H9 (cell line): ENCODE results near the gene RAB4B. TPM values are rescaled to one million over a fixed set of nuclear protein-coding genes. Genes with fewer than 3 reads are reported as not detected.

Source experiments
- DNase-seq: peaks from one replicate; pipeline ENCODE4 v3.0.0-alpha.2; 2017
- H2AFZ ChIP-seq: one replicate; pipeline ENCODE4 v1.6.1; 2013; ENCODE audit warnings: mild to moderate bottlenecking, low read length, control low read depth, moderate library complexity
- H2AK5ac ChIP-seq: 2 replicates; pipeline ENCODE4 v1.6.1; 2013; ENCODE audit warnings: low read length, control low read depth, mixed read lengths; ENCODE audit not compliant: insufficient read length
- H2BK120ac ChIP-seq: one replicate; pipeline ENCODE4 v1.6.1; 2013; ENCODE audit warnings: low read depth, mild to moderate bottlenecking, low read length, control low read depth, inconsistent platforms; ENCODE audit not compliant: poor library complexity, severe bottlenecking
- H2BK12ac ChIP-seq: 2 replicates; pipeline ENCODE4 v1.6.1; 2013; ENCODE audit warnings: low read length, control low read depth, mixed read lengths, low read depth; ENCODE audit not compliant: insufficient read length
- H2BK15ac ChIP-seq: 2 replicates; pipeline ENCODE4 v1.6.1; 2013; ENCODE audit warnings: low read depth, low read length, control low read depth
- H2BK20ac ChIP-seq: one replicate; pipeline ENCODE4 v1.6.1; 2013; ENCODE audit warnings: low read depth, mild to moderate bottlenecking, low read length, control low read depth, inconsistent platforms; ENCODE audit not compliant: poor library complexity, severe bottlenecking
- H2BK5ac ChIP-seq: 2 replicates; pipeline ENCODE4 v1.6.1; 2013; ENCODE audit warnings: low read length, control low read depth, mixed read lengths; ENCODE audit not compliant: insufficient read length
- H3K14ac ChIP-seq: 2 replicates; pipeline ENCODE4 v1.6.1; 2013; ENCODE audit warnings: low read length, control low read depth; ENCODE audit not compliant: insufficient read depth
- H3K18ac ChIP-seq: 2 replicates; pipeline ENCODE4 v1.6.1; 2013; ENCODE audit warnings: low read depth, mild to moderate bottlenecking, mixed read lengths, low read length, control low read depth; ENCODE audit not compliant: insufficient read length
- H3K23ac ChIP-seq: 2 replicates; pipeline ENCODE4 v1.6.1; 2013; ENCODE audit warnings: low read length, control low read depth, mixed read lengths, low read depth; ENCODE audit not compliant: insufficient read length
- H3K23me2 ChIP-seq: 2 replicates; pipeline ENCODE4 v1.6.1; 2013; ENCODE audit warnings: low read depth, mild to moderate bottlenecking, mixed read lengths, low read length, control low read depth; ENCODE audit not compliant: insufficient read length, poor library complexity, severe bottlenecking
- H3K27ac ChIP-seq: 2 replicates; pipeline ENCODE4 v1.5.1; 2013; ENCODE audit warnings: low read length, control low read depth, mixed read lengths, low read depth; ENCODE audit not compliant: insufficient read length
- H3K27me3 ChIP-seq: 2 replicates; pipeline ENCODE4 v1.6.1; 2013; ENCODE audit warnings: low read length, control low read depth, inconsistent platforms; ENCODE audit not compliant: insufficient read depth
- H3K4ac ChIP-seq: 2 replicates; pipeline ENCODE4 v1.6.1; 2013; ENCODE audit warnings: low read depth, mild to moderate bottlenecking, control low read depth, inconsistent platforms, low read length, moderate library complexity
- H3K4me1 ChIP-seq: 2 replicates; pipeline ENCODE4 v1.6.1; 2013; ENCODE audit warnings: low read length, control low read depth, inconsistent platforms; ENCODE audit not compliant: insufficient read depth
- H3K4me2 ChIP-seq: 2 replicates; pipeline ENCODE4 v1.6.1; 2013; ENCODE audit warnings: low read length, control low read depth, mixed read lengths; ENCODE audit not compliant: insufficient read length, insufficient read depth
- H3K56ac ChIP-seq: 2 replicates; pipeline ENCODE4 v1.6.1; 2013; ENCODE audit warnings: low read depth, mild to moderate bottlenecking, mixed read lengths, low read length, control low read depth; ENCODE audit not compliant: insufficient read length
- H3K79me1 ChIP-seq: 2 replicates; pipeline ENCODE4 v1.6.1; 2013; ENCODE audit warnings: low read depth, mild to moderate bottlenecking, moderate library complexity, low read length, control low read depth, inconsistent platforms; ENCODE audit not compliant: insufficient read depth, poor library complexity, severe bottlenecking
- H3K79me2 ChIP-seq: 2 replicates; pipeline ENCODE4 v1.6.1; 2013; ENCODE audit warnings: low read length, control low read depth, inconsistent platforms; ENCODE audit not compliant: insufficient read depth
- H3K9ac ChIP-seq: 2 replicates; pipeline ENCODE4 v1.6.1; 2013; ENCODE audit warnings: low read length, control low read depth, mixed read lengths; ENCODE audit not compliant: insufficient read length; ENCODE audit errors: extremely low read depth
- H3K9me3 ChIP-seq: one replicate; pipeline ENCODE4 v1.6.1; 2013; ENCODE audit warnings: low read depth, low read length, inconsistent platforms; ENCODE audit not compliant: control insufficient read depth
- H3T11ph ChIP-seq: one replicate; pipeline ENCODE4 v1.6.1; 2013; ENCODE audit warnings: mild to moderate bottlenecking, low read length, control low read depth, inconsistent platforms
- H4K20me1 ChIP-seq: one replicate; pipeline ENCODE4 v1.6.1; 2013; ENCODE audit not compliant: control insufficient read depth, insufficient read length, insufficient read depth
- H4K5ac ChIP-seq: 2 replicates; pipeline ENCODE4 v1.6.1; 2013; ENCODE audit warnings: low read depth, mild to moderate bottlenecking, mixed read lengths, low read length, control low read depth; ENCODE audit not compliant: insufficient read length
- H4K8ac ChIP-seq: replicated peaks from 2 replicates; pipeline ENCODE4 v1.6.1; 2013; ENCODE audit warnings: low read length, control low read depth, mixed read lengths, low read depth; ENCODE audit not compliant: insufficient read length
- H4K91ac ChIP-seq: 2 replicates; pipeline ENCODE4 v1.6.1; 2013; ENCODE audit warnings: low read depth, mild to moderate bottlenecking, moderate library complexity, mixed read lengths, low read length, control low read depth; ENCODE audit not compliant: insufficient read length
- H3K27ac Mint-ChIP-seq, 3 experiments: 2 replicates in 2 of 3; 3 replicates in 1 of 3; pipeline ENCODE4 v1.8.0; 2020 to 2021; ENCODE audit warnings: mixed read lengths in 3 of 3, mild to moderate bottlenecking in 1 of 3, moderate library complexity in 1 of 3
- H3K27me3 Mint-ChIP-seq: 2 replicates; pipeline ENCODE4 v1.8.0; 2021; ENCODE audit warnings: low read depth, mild to moderate bottlenecking, moderate library complexity, mixed read lengths
- H3K36me3 Mint-ChIP-seq, 3 experiments: 2 replicates in 2 of 3; 3 replicates in 1 of 3; pipeline ENCODE4 v1.8.0; 2020 to 2021; ENCODE audit warnings: low read depth in 3 of 3, mixed read lengths in 3 of 3; ENCODE audit not compliant: insufficient read depth in 1 of 3
- H3K4me1 Mint-ChIP-seq, 2 experiments: 2 replicates each; pipeline ENCODE4 v1.8.0; 2020; ENCODE audit warnings: mixed read lengths in 2 of 2
- H3K4me3 Mint-ChIP-seq, 2 experiments: 2 replicates in 1 of 2; 3 replicates in 1 of 2; pipeline ENCODE4 v1.8.0; 2020 to 2021; ENCODE audit warnings: mild to moderate bottlenecking in 2 of 2, mixed read lengths in 2 of 2, moderate library complexity in 1 of 2
- H3K9me3 Mint-ChIP-seq, 2 experiments: 2 replicates in 1 of 2; 3 replicates in 1 of 2; pipeline ENCODE4 v1.8.0; 2020; ENCODE audit warnings: mild to moderate bottlenecking in 2 of 2, mixed read lengths in 2 of 2, moderate library complexity in 1 of 2
- WGBS: extraction: QIAGEN DNeasy Blood & Tissue Kit; methylation state at CpG from one replicate; pipeline ENCODE4 v1.1.7; 2013; ENCODE audit warnings: missing lambda C conversion rate, low lambda C conversion rate, mixed read lengths; ENCODE audit not compliant: insufficient read length; ENCODE audit errors: extremely low coverage; 5-methylcytosine and 5-hydroxymethylcytosine counted together
- total RNA-seq: library from RNA; stranded (reverse); gene quantifications from 2 replicates; pipeline ENCODE4 v1.2.1, GENCODE V29; 2021
- TF ChIP-seq, protein P1 (sequence below): fragments of 200-600 bp; sonication (generic); conservative IDR thresholded peaks from 3 replicates; pipeline ENCODE4 v1.8.0; 2021; ENCODE audit warnings: antibody characterized with exemption, mild to moderate bottlenecking

Gene RAB4B
- total RNA-seq, 1 experiment from 2014 or later: 26.8 TPM

DNA sequence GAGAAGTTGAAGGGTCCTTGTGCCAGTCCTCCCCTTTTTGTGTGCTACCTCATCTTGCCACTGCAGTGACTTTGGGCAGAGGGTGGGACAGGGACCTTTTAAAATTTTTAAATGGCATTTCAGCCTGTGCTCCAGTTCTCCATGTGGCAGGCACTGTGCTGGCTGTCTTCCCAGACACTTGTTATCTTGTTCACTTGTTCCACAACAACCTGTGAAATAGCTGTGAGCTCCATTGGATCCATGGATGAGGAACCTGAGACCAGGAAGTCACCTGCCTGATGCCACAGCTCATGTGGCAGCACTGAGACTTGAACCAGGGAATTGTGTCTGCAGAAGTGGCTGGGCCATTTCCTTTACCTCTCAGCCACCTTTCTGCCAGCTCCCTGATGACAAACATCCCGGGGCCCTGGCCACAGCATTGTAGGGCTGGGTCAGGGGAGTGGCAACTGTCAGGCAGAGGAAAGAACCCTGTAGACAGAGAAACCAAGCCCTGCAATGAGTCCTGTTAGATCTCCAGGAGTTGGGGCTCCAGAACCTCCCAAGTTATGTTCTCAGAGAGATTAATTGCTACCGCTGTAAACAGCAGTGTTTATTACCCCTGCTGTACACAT lies 27.3 kb downstream of the RAB4B start:
- H3K56ac ChIP-seq: no peak overlapping the region
- no peak overlapping the region for H2BK12ac ChIP-seq
- H2BK5ac ChIP-seq: no peak overlapping the region
- no peaks in the 10 kb centered on the region; a peak in 2 of 5 replicates for H3K9me3 Mint-ChIP-seq
- no peak overlapping the region for H4K8ac ChIP-seq
- H3K4me1 Mint-ChIP-seq: peaks cover 65 to 78% of the 10 kb centered on the region in 2 experiments
- no peak overlapping the region for H2BK15ac ChIP-seq
- H3K9ac ChIP-seq: no peak overlapping the region
- no peak overlapping the region for H3K4ac ChIP-seq
- no peak overlapping the region for H2AFZ ChIP-seq
- H3K79me1 ChIP-seq: peaks cover 8% of the 10 kb centered on the region
- H2BK120ac ChIP-seq: no peak overlapping the region
- WGBS: no CpG with 5 or more reads among the region's 2 CpGs
- H3K9me3 ChIP-seq: no peaks in the 10 kb centered on the region
- no peak for DNase-seq
- no peak overlapping the region for H3T11ph ChIP-seq
- peak overlapping the region in 1 of 2 experiments; percentile 40; a peak in 1 of 5 replicates for H3K4me3 Mint-ChIP-seq
- TF ChIP-seq, protein P1, sequence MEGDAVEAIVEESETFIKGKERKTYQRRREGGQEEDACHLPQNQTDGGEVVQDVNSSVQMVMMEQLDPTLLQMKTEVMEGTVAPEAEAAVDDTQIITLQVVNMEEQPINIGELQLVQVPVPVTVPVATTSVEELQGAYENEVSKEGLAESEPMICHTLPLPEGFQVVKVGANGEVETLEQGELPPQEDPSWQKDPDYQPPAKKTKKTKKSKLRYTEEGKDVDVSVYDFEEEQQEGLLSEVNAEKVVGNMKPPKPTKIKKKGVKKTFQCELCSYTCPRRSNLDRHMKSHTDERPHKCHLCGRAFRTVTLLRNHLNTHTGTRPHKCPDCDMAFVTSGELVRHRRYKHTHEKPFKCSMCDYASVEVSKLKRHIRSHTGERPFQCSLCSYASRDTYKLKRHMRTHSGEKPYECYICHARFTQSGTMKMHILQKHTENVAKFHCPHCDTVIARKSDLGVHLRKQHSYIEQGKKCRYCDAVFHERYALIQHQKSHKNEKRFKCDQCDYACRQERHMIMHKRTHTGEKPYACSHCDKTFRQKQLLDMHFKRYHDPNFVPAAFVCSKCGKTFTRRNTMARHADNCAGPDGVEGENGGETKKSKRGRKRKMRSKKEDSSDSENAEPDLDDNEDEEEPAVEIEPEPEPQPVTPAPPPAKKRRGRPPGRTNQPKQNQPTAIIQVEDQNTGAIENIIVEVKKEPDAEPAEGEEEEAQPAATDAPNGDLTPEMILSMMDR: no peak
- no peak overlapping the region for H4K91ac ChIP-seq
- no peak overlapping the region for H3K4me2 ChIP-seq
- no peak overlapping the region for H3K23ac ChIP-seq
- peaks cover 14% of the 10 kb centered on the region; the same call in 1 of the 2 replicates for H3K79me2 ChIP-seq
- peak overlapping the region in 2 of 3 experiments; percentile 48 to 74; a peak in 1 of 7 replicates for H3K27ac Mint-ChIP-seq
- peaks cover 15% of the 10 kb centered on the region for H3K4me1 ChIP-seq
- H3K27me3 Mint-ChIP-seq: peaks cover 2% of the 10 kb centered on the region
- H3K14ac ChIP-seq: no peak overlapping the region
- no peak overlapping the region for H2BK20ac ChIP-seq
- H3K27me3 ChIP-seq: no peaks in the 10 kb centered on the region
- H3K18ac ChIP-seq: no peak overlapping the region
- H3K36me3 Mint-ChIP-seq: peaks cover 32 to 73% (median 58%) of the 10 kb centered on the region in 3 experiments; a peak in 6 of 7 replicates
- no peak overlapping the region for H3K27ac ChIP-seq
- H4K5ac ChIP-seq: no peak overlapping the region
- H4K20me1 ChIP-seq: peaks cover 4% of the 10 kb centered on the region
- no peak overlapping the region for H2AK5ac ChIP-seq
- H3K23me2 ChIP-seq: no peaks in the 10 kb centered on the region
